CD8-positive, alpha-beta memory T cell (primary cell): ENCODE data around the gene FOXF2. TPM values are rescaled to one million over a fixed set of nuclear protein-coding genes. Genes with fewer than 3 reads are reported as not detected.

Experiments
- CTCF ChIA-PET: fragments of 350-600 bp; sonication (Branson Sonifier 250); formaldehyde crosslinking; loops from one replicate; lab custom pipeline; 2021; ENCODE audit warnings: antibody characterized with exemption; lab: Charles Lee
- POLR2A ChIA-PET: fragments of 350-600 bp; sonication (Branson Sonifier 250); formaldehyde crosslinking; loops from one replicate; lab custom pipeline; 2021; ENCODE audit warnings: antibody characterized with exemption; lab: Charles Lee
- DNase-seq, 5 donors: peaks; one replicate each; pipeline versions ENCODE4 v3.0.0 to v3.0.0-alpha.2; 2020 to 2022; ENCODE audit warnings: mixed read lengths in 1 of 5
- H3K27ac ChIP-seq: one replicate; pipeline ENCODE4 v1.7.0; 2013; ENCODE audit warnings: low read depth, mild to moderate bottlenecking, low read length, moderate library complexity
- H3K27me3 ChIP-seq: 2 replicates; pipeline ENCODE4 v1.7.0; 2013; ENCODE audit warnings: low read length, mild to moderate bottlenecking; ENCODE audit not compliant: insufficient read depth, poor library complexity, severe bottlenecking
- H3K36me3 ChIP-seq: 2 replicates; pipeline ENCODE4 v1.7.0; 2013; ENCODE audit warnings: mild to moderate bottlenecking, low read length, moderate library complexity; ENCODE audit not compliant: insufficient read depth
- H3K4me1 ChIP-seq: 2 replicates; pipeline ENCODE4 v1.7.0; 2013; ENCODE audit warnings: mild to moderate bottlenecking, low read length, moderate library complexity; ENCODE audit not compliant: insufficient read depth
- H3K4me3 ChIP-seq: 2 replicates; pipeline ENCODE4 v1.7.0; 2013; ENCODE audit warnings: mild to moderate bottlenecking, low read length
- H3K9me3 ChIP-seq: 2 replicates; pipeline ENCODE4 v1.7.0; 2013; ENCODE audit warnings: mild to moderate bottlenecking, low read length
- H3K27ac Mint-ChIP-seq, 8 donors: one replicate each; pipeline ENCODE4 v1.8.0; 2020 to 2021; ENCODE audit warnings: mixed read lengths in 8 of 8, mild to moderate bottlenecking in 6 of 8, inconsistent platforms in 3 of 8, moderate library complexity in 3 of 8
- H3K27me3 Mint-ChIP-seq, 2 donors: one replicate each; pipeline ENCODE4 v1.8.0; 2020 to 2021; ENCODE audit warnings: mixed read lengths in 2 of 2, mild to moderate bottlenecking in 1 of 2, moderate library complexity in 1 of 2
- H3K36me3 Mint-ChIP-seq, 3 donors: one replicate each; pipeline ENCODE4 v1.8.0; 2020 to 2021; ENCODE audit warnings: mixed read lengths in 3 of 3, inconsistent platforms in 1 of 3, mild to moderate bottlenecking in 1 of 3
- H3K4me1 Mint-ChIP-seq, 3 donors: one replicate each; pipeline ENCODE4 v1.8.0; 2020 to 2021; ENCODE audit warnings: mixed read lengths in 3 of 3, inconsistent platforms in 1 of 3, mild to moderate bottlenecking in 1 of 3
- H3K4me3 Mint-ChIP-seq, 7 donors: one replicate each; pipeline ENCODE4 v1.8.0; 2020 to 2021; ENCODE audit warnings: mixed read lengths in 7 of 7, mild to moderate bottlenecking in 6 of 7, moderate library complexity in 4 of 7, inconsistent platforms in 2 of 7
- H3K9me3 Mint-ChIP-seq, 5 donors: one replicate each; pipeline ENCODE4 v1.8.0; 2020 to 2022; ENCODE audit warnings: mixed read lengths in 5 of 5, mild to moderate bottlenecking in 3 of 5, moderate library complexity in 2 of 5, inconsistent platforms in 1 of 5
- polyA plus RNA-seq: library from polyadenylated mRNA; unstranded; fragments of 300-500 nt; fragmentation: Illumina TruSeq; gene quantifications from one replicate; pipeline ENCODE4 v1.2.3, GENCODE V29; 2021
- total RNA-seq, 2 experiments: library from RNA; stranded (reverse); gene quantifications; one replicate each; pipeline ENCODE4 v1.2.3, GENCODE V29; 2021

Gene FOXF2
- total and polyA plus RNA-seq, 3 experiments from 2014 or later = not detected

GRCh38 chr6:1395506-1395905 lies 6.1 kb downstream of the FOXF2 start:
- ChIA-PET POLR2A (no interaction called here), CTCF (interaction anchor here (0.8 to 3.5 kb wide), 5 partner anchors 8 to 805 kb away, joined by 3 to 26 read pairs (median 5); no protein-coding TSS in a partner anchor)
- Histone ChIP-seq H3K4me1 (no peaks in the 10 kb centered on the region), H3K27ac (no peak overlapping the region), H3K36me3 (no peaks in the 10 kb centered on the region), H3K27me3 (peaks cover 44% of the 10 kb centered on the region), H3K4me3 (no peak overlapping the region), H3K9me3 (no peaks in the 10 kb centered on the region)
- Mint-ChIP-seq H3K27ac (no peak overlapping the region), H3K36me3 (no peaks in the 10 kb centered on the region), H3K9me3 (no peaks in the 10 kb centered on the region), H3K27me3 (peaks cover 44 to 67% of the 10 kb centered on the region in 2 donors), H3K4me1 (peaks cover 5 to 23% (median 8%) of the 10 kb centered on the region in 3 donors), H3K4me3 (no peak overlapping the region)
- no peak for DNase-seq

GRCh38 chr6:1395941-1396908 lies 6.8 kb downstream of the FOXF2 start:
- Histone ChIP-seq H3K9me3 (no peaks in the 10 kb centered on the region), H3K4me3 (no peak overlapping the region), H3K4me1 (no peaks in the 10 kb centered on the region), H3K27me3 (peaks cover 40% of the 10 kb centered on the region), H3K36me3 (no peaks in the 10 kb centered on the region), H3K27ac (no peak overlapping the region)
- no peak for DNase-seq
- H3K27ac Mint-ChIP-seq = peak overlapping the region in 1 of 8 donors; percentile 29
- H3K4me3 Mint-ChIP-seq = peak overlapping the region in 1 of 7 donors; percentile 70
- peaks cover 42 to 63% of the 10 kb centered on the region in 2 donors for H3K27me3 Mint-ChIP-seq
- CTCF ChIA-PET = interaction anchor here (0.8 to 3.5 kb wide), 16 partner anchors 9 to 1209 kb away, joined by 3 to 26 read pairs (median 4); no protein-coding TSS in a partner anchor
- H3K4me1 Mint-ChIP-seq = peaks cover 5 to 22% (median 8%) of the 10 kb centered on the region in 3 donors
- H3K36me3 Mint-ChIP-seq = no peaks in the 10 kb centered on the region
- POLR2A ChIA-PET = interaction anchor here (0.7 kb wide), 1 partner anchor 946 kb away, joined by 4 read pairs; no protein-coding TSS in a partner anchor
- H3K9me3 Mint-ChIP-seq = no peaks in the 10 kb centered on the region

DNA sequence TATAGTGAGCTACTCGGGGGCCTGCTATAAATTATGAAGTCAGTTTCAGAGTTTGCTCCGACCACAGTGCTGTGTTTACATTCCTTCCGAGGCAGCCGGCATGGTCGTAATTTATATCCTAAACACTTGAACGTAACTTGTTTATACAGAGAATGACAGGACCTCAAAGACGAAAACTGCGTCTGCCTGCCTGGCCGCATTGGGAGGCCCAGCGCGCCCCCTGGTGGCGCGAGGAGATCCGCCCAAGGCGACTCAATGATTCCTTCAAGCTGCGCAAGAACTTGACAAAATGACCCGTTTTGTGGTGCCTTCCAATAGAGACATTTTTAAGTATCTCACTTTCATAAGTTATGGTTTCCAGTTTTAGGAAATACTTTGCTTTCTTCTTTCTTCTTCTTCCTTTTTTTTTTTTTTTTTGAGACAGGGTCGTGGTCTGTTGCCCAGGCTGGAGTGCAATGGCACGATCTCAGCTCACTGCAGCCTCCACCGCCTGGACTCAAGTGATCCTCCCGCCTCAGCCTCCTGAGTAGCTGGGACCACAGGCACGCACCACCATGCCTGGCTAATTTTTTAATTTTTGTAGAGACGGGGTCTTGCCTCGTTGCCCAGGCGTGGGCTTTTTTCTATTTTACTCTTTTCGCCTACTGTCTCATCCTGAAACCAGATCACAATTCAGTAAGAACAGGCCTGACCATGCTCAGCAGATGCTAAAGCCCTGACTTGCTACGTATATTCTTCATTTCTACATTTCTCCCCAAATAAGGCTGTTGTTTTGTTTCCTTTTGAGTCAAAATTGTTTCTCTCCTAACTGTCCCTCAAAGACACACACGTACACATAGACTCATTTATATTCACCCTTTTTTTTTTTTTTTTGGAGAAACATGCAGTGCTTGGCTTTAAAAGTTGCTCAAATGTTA lies 7.8 kb downstream of the FOXF2 start:
- no peaks in the 10 kb centered on the region for H3K4me1 ChIP-seq
- H3K4me1 Mint-ChIP-seq = peaks cover 5 to 15% (median 5%) of the 10 kb centered on the region in 3 donors
- H3K4me3 Mint-ChIP-seq = peak overlapping the region in 1 of 7 donors; percentile 20
- ChIA-PET POLR2A (interaction anchor here (0.7 kb wide), 1 partner anchor 947 kb away, joined by 4 read pairs; no protein-coding TSS in a partner anchor), CTCF (interaction anchor here (0.9 to 3.5 kb wide), 16 partner anchors 9 to 1210 kb away, joined by 3 to 26 read pairs (median 4); no protein-coding TSS in a partner anchor)
- peak; percentile 39 to 67 (median 50) for DNase-seq
- no peaks in the 10 kb centered on the region for H3K36me3 ChIP-seq
- no peak overlapping the region for H3K4me3 ChIP-seq
- peak overlapping the region in 2 of 8 donors; percentile 20 to 27 for H3K27ac Mint-ChIP-seq
- H3K9me3 Mint-ChIP-seq = no peaks in the 10 kb centered on the region
- H3K36me3 Mint-ChIP-seq = no peaks in the 10 kb centered on the region
- no peaks in the 10 kb centered on the region for H3K9me3 ChIP-seq
- H3K27me3 ChIP-seq = peaks cover 31% of the 10 kb centered on the region
- no peak overlapping the region for H3K27ac ChIP-seq
- peaks cover 32 to 53% of the 10 kb centered on the region in 2 donors for H3K27me3 Mint-ChIP-seq

DNA sequence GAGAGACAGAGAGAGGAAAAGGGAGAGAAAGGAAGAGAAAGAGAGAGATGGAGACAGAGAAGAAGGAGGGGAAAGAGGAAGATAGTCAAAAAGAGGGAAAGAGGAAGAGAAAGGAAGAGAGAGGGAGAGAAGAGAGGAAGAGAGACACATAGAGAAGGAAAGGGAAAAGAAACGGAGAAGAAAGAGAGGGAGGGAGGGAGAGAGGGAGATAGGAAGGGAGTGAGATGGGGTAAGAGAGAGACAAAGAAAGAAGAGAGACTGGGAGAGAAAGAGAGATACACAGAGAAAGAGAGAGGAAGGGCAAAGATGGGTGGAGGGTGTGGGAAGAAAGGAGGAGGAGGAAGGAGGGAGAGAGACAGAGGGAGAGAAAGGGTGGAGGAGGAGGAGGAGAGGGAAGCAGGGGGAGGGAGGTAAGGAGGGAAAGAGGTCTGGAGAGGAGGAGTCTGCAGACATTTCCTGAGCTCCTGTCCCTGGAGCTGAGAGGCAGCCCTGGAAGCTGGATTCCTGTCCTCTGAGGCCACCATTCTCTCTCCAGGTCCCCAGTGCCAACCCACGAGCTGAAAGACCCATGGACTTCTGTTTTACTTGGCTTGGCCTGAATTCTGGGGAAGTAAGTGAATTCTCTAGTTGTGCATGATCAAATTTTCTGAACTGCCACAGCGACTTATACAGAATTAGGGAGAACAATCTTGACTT lies 9.9 kb downstream of the FOXF2 start:
- Mint-ChIP-seq H3K4me1 (peaks cover 3 to 8% (median 5%) of the 10 kb centered on the region in 3 donors), H3K27ac (no peak overlapping the region), H3K36me3 (no peaks in the 10 kb centered on the region), H3K4me3 (peak overlapping the region in 1 of 7 donors; percentile 11), H3K27me3 (peaks cover 25 to 45% of the 10 kb centered on the region in 2 donors), H3K9me3 (no peaks in the 10 kb centered on the region)
- no peak overlapping the region for H3K27ac ChIP-seq
- no peaks in the 10 kb centered on the region for H3K36me3 ChIP-seq
- POLR2A ChIA-PET = no interaction called here
- no peaks in the 10 kb centered on the region for H3K9me3 ChIP-seq
- H3K27me3 ChIP-seq = peaks cover 17% of the 10 kb centered on the region
- CTCF ChIA-PET = interaction anchor here (1.0 to 1.1 kb wide), 2 partner anchors 10 to 806 kb away, joined by 3 to 4 read pairs; no protein-coding TSS in a partner anchor
- DNase-seq = no peak
- no peaks in the 10 kb centered on the region for H3K4me1 ChIP-seq
- H3K4me3 ChIP-seq = no peak overlapping the region

GRCh38 chr6:1400126-1400850 lies 10.9 kb downstream of the FOXF2 start:
- H3K4me3 Mint-ChIP-seq = no peak overlapping the region
- Histone ChIP-seq H3K4me3 (no peak overlapping the region), H3K27ac (no peak overlapping the region), H3K36me3 (no peaks in the 10 kb centered on the region), H3K4me1 (no peaks in the 10 kb centered on the region), H3K27me3 (peaks cover 15% of the 10 kb centered on the region), H3K9me3 (no peaks in the 10 kb centered on the region)
- H3K9me3 Mint-ChIP-seq = no peaks in the 10 kb centered on the region
- no peak overlapping the region for H3K27ac Mint-ChIP-seq
- ChIA-PET POLR2A (no interaction called here), CTCF (interaction anchor here (0.8 to 1.1 kb wide), 3 partner anchors 11 to 807 kb away, joined by 3 to 5 read pairs (median 4); no protein-coding TSS in a partner anchor)
- peaks cover 3 to 7% (median 5%) of the 10 kb centered on the region in 3 donors for H3K4me1 Mint-ChIP-seq
- DNase-seq = no peak
- peaks cover 21 to 34% of the 10 kb centered on the region in 2 donors for H3K27me3 Mint-ChIP-seq
- no peaks in the 10 kb centered on the region for H3K36me3 Mint-ChIP-seq

GRCh38 chr6:1402369-1402768 lies 13.0 kb downstream of the FOXF2 start:
- Histone ChIP-seq H3K4me1 (no peaks in the 10 kb centered on the region), H3K27ac (no peak overlapping the region), H3K4me3 (no peak overlapping the region), H3K27me3 (peaks cover 3% of the 10 kb centered on the region), H3K36me3 (no peaks in the 10 kb centered on the region), H3K9me3 (no peaks in the 10 kb centered on the region)
- POLR2A ChIA-PET = no interaction called here
- DNase-seq = no peak
- peaks cover 0 to 3% (median 0%) of the 10 kb centered on the region in 3 donors for H3K4me1 Mint-ChIP-seq
- CTCF ChIA-PET = no interaction called here
- peaks cover 10 to 17% of the 10 kb centered on the region in 2 donors for H3K27me3 Mint-ChIP-seq
- H3K36me3 Mint-ChIP-seq = no peaks in the 10 kb centered on the region
- H3K9me3 Mint-ChIP-seq = no peaks in the 10 kb centered on the region
- no peak overlapping the region for H3K4me3 Mint-ChIP-seq
- H3K27ac Mint-ChIP-seq = no peak overlapping the region
